HepG2 (cell line): ENCODE results near the gene SQSTM1. TPM values are rescaled to one million over a fixed set of nuclear protein-coding genes. Genes with fewer than 3 reads are reported as not detected.
A peak's percentile ranks its signal among the peaks of the same experiment; 100 is the strongest.

Experiments
- CREB1 ChIP-seq, 2 experiments: fragments of 450-650 bp in 1 of 2; IDR thresholded peaks; 2 replicates each; pipeline ENCODE4 v1.6.1; 2016 to 2017; ENCODE audit warnings: control low read depth in 1 of 2, mild to moderate bottlenecking in 1 of 2, missing compliant biosample characterization in 1 of 2, missing genetic modification characterization in 1 of 2
- CREM ChIP-seq, 2 experiments: sonication (generic) in 1 of 2; formaldehyde crosslinking in 1 of 2; IDR thresholded peaks; 2 replicates each; pipeline versions ENCODE4 v1.4.0 to v1.6.1; 2016 to 2020; ENCODE audit warnings: antibody characterized with exemption in 1 of 2, mild to moderate bottlenecking in 1 of 2, missing genetic modification reagents in 1 of 2
- ETV5 ChIP-seq: IDR thresholded peaks from 2 replicates; pipeline ENCODE4 v1.6.1; 2018; ENCODE audit warnings: missing biosample characterization, missing genetic modification reagents, inconsistent platforms, borderline replicate concordance
- FOSL1 ChIP-seq: sonication (generic); formaldehyde crosslinking; IDR thresholded peaks from 2 replicates; pipeline ENCODE4 v1.9.0; 2021; ENCODE audit warnings: missing genetic modification reagents, borderline replicate concordance
- HHEX ChIP-seq: IDR thresholded peaks from 2 replicates; pipeline ENCODE4 v1.6.1; 2016; ENCODE audit warnings: control low read depth
- HOXD1 ChIP-seq: sonication (generic); formaldehyde crosslinking; IDR thresholded peaks from 2 replicates; pipeline ENCODE4 v1.5.0; 2020; ENCODE audit warnings: missing genetic modification reagents
- MBD4 ChIP-seq: IDR thresholded peaks from 2 replicates; pipeline ENCODE4 v1.6.1; 2012; ENCODE audit warnings: low read length, inconsistent platforms, borderline replicate concordance
- NAIF1 ChIP-seq: sonication (generic); formaldehyde crosslinking; IDR thresholded peaks from 2 replicates; pipeline ENCODE4 v1.5.0; 2020; ENCODE audit warnings: mild to moderate bottlenecking, missing genetic modification reagents, borderline replicate concordance
- PRPF4 ChIP-seq: fragments of 200-400 bp; formaldehyde crosslinking; IDR thresholded peaks from 2 replicates; pipeline ENCODE4 v1.6.1; 2016; ENCODE audit warnings: low read length, low read depth; ENCODE audit not compliant: poor library complexity, severe bottlenecking
- PTBP1 ChIP-seq: fragments of 200-400 bp; formaldehyde crosslinking; IDR thresholded peaks from 2 replicates; pipeline ENCODE4 v1.6.1; 2018; ENCODE audit warnings: low read length, low read depth; ENCODE audit not compliant: poor library complexity, severe bottlenecking
- ZBTB38 ChIP-seq: sonication (generic); formaldehyde crosslinking; IDR thresholded peaks from 2 replicates; pipeline ENCODE4 v1.5.1; 2020; ENCODE audit warnings: mild to moderate bottlenecking, missing genetic modification reagents
- ZFYVE20 ChIP-seq: sonication (generic); formaldehyde crosslinking; IDR thresholded peaks from 2 replicates; pipeline ENCODE4 v1.8.0; 2023; ENCODE audit warnings: low read depth, mild to moderate bottlenecking, moderate library complexity, missing genetic modification reagents, borderline replicate concordance
- ZNF124 ChIP-seq: sonication (generic); formaldehyde crosslinking; IDR thresholded peaks from 2 replicates; pipeline ENCODE4 v1.4.0; 2020; ENCODE audit warnings: missing genetic modification reagents
- ZNF232 ChIP-seq: sonication (generic); formaldehyde crosslinking; IDR thresholded peaks from 2 replicates; pipeline ENCODE4 v1.4.0; 2020; ENCODE audit warnings: missing genetic modification reagents, borderline replicate concordance
- ZNF329 ChIP-seq: sonication (generic); formaldehyde crosslinking; IDR thresholded peaks from 2 replicates; pipeline ENCODE4 v1.9.0; 2021; ENCODE audit warnings: low read depth, mild to moderate bottlenecking, missing genetic modification reagents
- ZNF33B ChIP-seq: sonication (generic); formaldehyde crosslinking; IDR thresholded peaks from 2 replicates; pipeline ENCODE4 v1.5.1; 2020; ENCODE audit warnings: mild to moderate bottlenecking, missing genetic modification reagents
- ZNF546 ChIP-seq: sonication (generic); formaldehyde crosslinking; conservative IDR thresholded peaks from 2 replicates; pipeline ENCODE4 v1.8.1; 2023; ENCODE audit warnings: mild to moderate bottlenecking, missing genetic modification reagents
- ZNF615 ChIP-seq: sonication (generic); formaldehyde crosslinking; IDR thresholded peaks from 2 replicates; pipeline ENCODE4 v1.5.0; 2020; ENCODE audit warnings: mild to moderate bottlenecking, missing genetic modification reagents, borderline replicate concordance
- polyA plus RNA-seq, 8 experiments: library from polyadenylated mRNA; depleted of rRNA in 3 of 8; stranded (reverse) in 7 of 8; unstranded in 1 of 8; fragments of >200 nt; fragmentation: Illumina TruSeq in 4 of 8; extraction: Trizol in 4 of 8; gene quantifications; 2 replicates each; pipeline versions ENCODE4 v1.2.1 to v1.2.3, GENCODE V29; 2011 to 2016; ENCODE audit warnings: low read depth in 4 of 8, missing spikeins in 1 of 8, mixed read lengths in 1 of 8; ENCODE audit not compliant: insufficient read depth in 1 of 8
- total RNA-seq, 5 experiments: library from RNA; depleted of rRNA; stranded (reverse); fragments of >200 nt; fragmentation: Illumina TruSeq; extraction: Trizol; gene quantifications; 2 replicates each; pipeline ENCODE4 v1.2.3, GENCODE V29; 2016; ENCODE audit warnings: low read depth in 1 of 5
- TF ChIP-seq, protein P1 (sequence below): sonication (generic); formaldehyde crosslinking; IDR thresholded peaks from 2 replicates; pipeline ENCODE4 v1.8.0; 2022; ENCODE audit warnings: low read depth, missing genetic modification reagents
- TF ChIP-seq, protein P2 (sequence below): sonication (generic); formaldehyde crosslinking; IDR thresholded peaks from 2 replicates; pipeline ENCODE4 v1.9.0; 2021; ENCODE audit warnings: mild to moderate bottlenecking, missing genetic modification reagents

SQSTM1 gene
- total and polyA plus RNA-seq, 2 of the 13 experiments (the other 11 are each of a cell fraction or from before 2014, with no cell fraction given): 90.9 to 160 TPM

DNA sequence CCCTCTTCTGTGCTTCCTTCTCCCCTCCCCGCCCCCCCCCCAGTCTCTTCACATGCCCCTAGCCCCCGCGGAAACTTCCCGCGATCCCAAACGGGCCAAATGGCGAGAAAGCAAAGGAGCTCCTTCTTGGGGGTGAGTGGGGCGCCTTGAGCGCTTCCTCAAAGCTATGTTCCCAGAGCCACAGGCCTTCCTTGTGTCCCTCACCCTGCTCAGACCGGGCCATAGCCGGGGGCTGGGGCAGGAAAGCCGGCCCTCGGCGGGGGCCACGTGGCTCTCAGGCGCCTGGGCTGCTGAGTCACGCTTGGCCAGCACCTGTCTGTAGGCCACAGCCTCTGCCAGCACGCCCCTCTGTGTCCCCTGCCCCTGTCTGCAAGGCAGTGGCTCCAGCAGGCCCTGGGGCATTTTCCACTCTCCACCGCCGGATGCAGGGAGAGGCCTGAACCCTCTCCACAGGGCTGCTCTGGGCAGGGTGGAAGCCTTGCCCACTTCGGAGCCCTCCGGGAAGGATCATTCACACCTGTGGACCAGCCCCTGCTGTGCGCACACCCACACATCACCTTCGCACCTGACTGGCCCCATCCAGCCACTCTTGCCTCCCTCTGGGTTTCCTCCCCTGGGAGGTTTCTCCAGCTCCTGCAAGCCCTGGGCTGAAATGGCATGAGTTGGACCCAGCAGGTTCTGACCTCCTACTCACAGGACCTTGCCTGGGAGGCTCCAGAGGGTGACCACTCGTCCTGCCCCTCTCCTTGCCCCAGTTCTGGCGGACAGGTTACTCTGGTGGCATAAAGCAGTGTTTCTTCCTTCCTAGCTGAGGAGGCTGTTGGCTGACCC is 1.2 kb upstream of the SQSTM1 start (continued):
- TF ChIP-seq, protein P1, sequence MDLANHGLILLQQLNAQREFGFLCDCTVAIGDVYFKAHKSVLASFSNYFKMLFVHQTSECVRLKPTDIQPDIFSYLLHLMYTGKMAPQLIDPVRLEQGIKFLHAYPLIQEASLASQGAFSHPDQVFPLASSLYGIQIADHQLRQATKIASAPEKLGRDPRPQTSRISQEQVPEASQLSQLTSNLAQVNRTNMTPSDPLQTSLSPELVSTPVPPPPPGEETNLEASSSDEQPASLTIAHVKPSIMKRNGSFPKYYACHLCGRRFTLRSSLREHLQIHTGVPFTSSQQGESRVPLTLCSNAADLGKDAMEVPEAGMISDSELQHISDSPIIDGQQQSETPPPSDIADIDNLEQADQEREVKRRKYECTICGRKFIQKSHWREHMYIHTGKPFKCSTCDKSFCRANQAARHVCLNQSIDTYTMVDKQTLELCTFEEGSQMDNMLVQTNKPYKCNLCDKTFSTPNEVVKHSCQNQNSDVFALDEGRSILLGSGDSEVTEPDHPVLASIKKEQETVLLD (CRISPR knock-in tag): peak; percentile 21
- TF ChIP-seq ZNF615 (no peak), ZBTB38 (CRISPR knock-in tag) (no peak), HOXD1 (CRISPR knock-in tag) (peak; percentile 18; the same call in 1 of the 2 replicates), PRPF4 (no peak), ZNF546 (CRISPR knock-in tag) (0 out of 2 replicates have a peak, but pooled peaks have one; percentile 20), NAIF1 (no peak), CREB1 (IDR thresholded peaks at IDR 0.05) (no peak), CREB1 (CRISPR knock-in tag; IDR thresholded peaks at IDR 0.05) (no peak), ZFYVE20 (CRISPR knock-in tag) (no peak), MBD4 (no peak), ZNF33B (CRISPR knock-in tag) (no peak; the same call in 1 of the 2 replicates), ZNF329 (CRISPR knock-in tag) (no peak; the same call in 1 of the 2 replicates), HHEX (CRISPR knock-in tag) (no peak), ZNF124 (CRISPR knock-in tag) (no peak), ETV5 (CRISPR knock-in tag) (no peak; the same call in 1 of the 2 replicates), PTBP1 (no peak), FOSL1 (CRISPR knock-in tag) (peak; percentile 67; the same call in 1 of the 2 replicates), CREM (IDR thresholded peaks at IDR 0.05) (0 out of 2 replicates have a peak, but pooled peaks have one; percentile 3), CREM (CRISPR knock-in tag; IDR thresholded peaks at IDR 0.05) (no peak), ZNF232 (CRISPR knock-in tag) (peak; percentile 90)
- TF ChIP-seq, protein P2, sequence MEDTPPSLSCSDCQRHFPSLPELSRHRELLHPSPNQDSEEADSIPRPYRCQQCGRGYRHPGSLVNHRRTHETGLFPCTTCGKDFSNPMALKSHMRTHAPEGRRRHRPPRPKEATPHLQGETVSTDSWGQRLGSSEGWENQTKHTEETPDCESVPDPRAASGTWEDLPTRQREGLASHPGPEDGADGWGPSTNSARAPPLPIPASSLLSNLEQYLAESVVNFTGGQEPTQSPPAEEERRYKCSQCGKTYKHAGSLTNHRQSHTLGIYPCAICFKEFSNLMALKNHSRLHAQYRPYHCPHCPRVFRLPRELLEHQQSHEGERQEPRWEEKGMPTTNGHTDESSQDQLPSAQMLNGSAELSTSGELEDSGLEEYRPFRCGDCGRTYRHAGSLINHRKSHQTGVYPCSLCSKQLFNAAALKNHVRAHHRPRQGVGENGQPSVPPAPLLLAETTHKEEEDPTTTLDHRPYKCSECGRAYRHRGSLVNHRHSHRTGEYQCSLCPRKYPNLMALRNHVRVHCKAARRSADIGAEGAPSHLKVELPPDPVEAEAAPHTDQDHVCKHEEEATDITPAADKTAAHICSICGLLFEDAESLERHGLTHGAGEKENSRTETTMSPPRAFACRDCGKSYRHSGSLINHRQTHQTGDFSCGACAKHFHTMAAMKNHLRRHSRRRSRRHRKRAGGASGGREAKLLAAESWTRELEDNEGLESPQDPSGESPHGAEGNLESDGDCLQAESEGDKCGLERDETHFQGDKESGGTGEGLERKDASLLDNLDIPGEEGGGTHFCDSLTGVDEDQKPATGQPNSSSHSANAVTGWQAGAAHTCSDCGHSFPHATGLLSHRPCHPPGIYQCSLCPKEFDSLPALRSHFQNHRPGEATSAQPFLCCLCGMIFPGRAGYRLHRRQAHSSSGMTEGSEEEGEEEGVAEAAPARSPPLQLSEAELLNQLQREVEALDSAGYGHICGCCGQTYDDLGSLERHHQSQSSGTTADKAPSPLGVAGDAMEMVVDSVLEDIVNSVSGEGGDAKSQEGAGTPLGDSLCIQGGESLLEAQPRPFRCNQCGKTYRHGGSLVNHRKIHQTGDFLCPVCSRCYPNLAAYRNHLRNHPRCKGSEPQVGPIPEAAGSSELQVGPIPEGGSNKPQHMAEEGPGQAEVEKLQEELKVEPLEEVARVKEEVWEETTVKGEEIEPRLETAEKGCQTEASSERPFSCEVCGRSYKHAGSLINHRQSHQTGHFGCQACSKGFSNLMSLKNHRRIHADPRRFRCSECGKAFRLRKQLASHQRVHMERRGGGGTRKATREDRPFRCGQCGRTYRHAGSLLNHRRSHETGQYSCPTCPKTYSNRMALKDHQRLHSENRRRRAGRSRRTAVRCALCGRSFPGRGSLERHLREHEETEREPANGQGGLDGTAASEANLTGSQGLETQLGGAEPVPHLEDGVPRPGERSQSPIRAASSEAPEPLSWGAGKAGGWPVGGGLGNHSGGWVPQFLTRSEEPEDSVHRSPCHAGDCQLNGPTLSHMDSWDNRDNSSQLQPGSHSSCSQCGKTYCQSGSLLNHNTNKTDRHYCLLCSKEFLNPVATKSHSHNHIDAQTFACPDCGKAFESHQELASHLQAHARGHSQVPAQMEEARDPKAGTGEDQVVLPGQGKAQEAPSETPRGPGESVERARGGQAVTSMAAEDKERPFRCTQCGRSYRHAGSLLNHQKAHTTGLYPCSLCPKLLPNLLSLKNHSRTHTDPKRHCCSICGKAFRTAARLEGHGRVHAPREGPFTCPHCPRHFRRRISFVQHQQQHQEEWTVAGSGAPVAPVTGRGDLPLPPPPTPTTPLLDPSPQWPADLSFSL: no peak
